ENCODE data around the gene ETDB.
"Not testable (repeated sequence)": the region's sequence is repeated elsewhere in the genome, so short reads cannot be mapped to it uniquely, and the experiment has no call there.

Gene ETDB

GRCh38 chrX:135120056-135120576 lies at the start of gene ETDB:
Gene ETDB (minus strand): TSS chrX:135120526. CDS start chrX:135119261, 1,265 bp downstream.
- FAIRE-seq, result not testable (repeated sequence)

DNA sequence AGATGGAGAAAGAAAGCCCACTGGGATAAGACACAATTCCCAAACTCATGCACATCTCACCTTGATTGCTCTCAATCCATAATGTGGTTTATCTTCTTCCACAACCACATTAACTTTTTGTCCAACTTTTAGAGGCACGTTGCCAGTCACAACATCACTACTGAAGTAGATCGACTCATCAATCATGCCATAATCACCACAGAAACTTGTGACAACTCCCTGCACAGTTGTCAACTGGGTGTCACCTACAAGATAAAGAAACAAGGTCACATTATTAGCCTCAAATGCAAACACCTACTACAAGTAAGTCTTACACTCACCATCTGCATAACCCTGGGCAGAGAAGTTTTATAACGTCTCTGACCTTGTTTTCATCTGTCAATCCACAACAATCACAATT lies 49.2 kb upstream of the ETDB start:
- not testable (repeated sequence) for FAIRE-seq

DNA sequence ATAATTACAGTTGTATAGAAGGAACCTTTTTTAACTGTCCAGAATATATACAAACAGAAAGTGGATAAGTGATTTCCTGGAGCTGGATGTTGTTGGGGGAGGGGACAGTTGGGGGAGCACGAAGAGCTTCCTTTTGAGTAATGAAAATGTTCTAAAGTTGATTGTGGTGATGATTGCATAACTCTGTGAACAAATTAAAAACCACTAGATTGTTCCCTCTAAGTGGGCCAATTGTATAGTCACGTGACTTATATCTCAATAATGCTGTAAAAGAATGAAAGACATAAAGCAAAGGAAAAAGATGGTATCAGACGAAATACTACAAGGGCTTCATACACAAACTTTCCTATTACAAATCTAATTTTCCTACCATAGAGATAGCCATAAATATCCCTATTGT lies 48.2 kb upstream of the ETDB start:
- no peak for FAIRE-seq

DNA sequence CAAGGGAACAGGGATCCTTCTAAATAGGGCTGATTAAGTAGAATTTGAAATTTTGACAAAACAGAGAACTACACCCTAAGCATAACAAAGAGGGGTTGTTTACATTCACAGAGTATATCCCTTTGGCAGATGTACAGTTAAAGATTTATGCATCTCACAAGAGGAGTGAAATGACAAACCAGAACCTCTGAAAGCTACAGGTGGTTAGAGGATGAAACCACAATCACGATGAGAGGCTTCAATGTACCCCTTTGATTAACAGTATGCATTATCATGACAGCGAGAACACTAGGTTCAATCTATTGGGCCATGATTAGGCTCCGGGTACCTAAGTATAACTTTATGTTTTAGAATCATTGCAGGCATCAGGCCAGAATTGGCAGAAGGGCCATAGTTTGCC lies 34.4 kb upstream of the ETDB start:
- FAIRE-seq, result not testable (repeated sequence)

DNA sequence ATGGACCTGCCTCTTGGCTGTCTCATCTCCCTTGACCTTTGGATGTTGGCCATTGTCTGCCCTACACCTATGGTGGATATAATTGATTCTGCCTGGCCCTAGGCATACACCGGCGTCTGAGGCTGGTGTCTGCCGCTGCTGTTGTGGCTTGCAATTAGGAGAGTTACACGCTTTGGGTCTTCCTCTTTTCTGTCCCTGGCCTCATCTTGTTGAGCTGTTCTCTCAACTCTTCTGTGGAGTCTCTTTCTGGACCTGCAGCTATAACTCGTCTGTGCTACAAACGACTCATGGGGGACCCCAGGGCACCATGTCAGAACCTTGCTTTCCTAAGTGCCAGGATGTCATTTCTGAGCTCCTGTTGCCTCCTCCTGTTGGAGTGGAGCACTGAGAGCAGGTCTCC lies 5.8 kb upstream of the ETDB start:
- not testable (repeated sequence) for FAIRE-seq

DNA sequence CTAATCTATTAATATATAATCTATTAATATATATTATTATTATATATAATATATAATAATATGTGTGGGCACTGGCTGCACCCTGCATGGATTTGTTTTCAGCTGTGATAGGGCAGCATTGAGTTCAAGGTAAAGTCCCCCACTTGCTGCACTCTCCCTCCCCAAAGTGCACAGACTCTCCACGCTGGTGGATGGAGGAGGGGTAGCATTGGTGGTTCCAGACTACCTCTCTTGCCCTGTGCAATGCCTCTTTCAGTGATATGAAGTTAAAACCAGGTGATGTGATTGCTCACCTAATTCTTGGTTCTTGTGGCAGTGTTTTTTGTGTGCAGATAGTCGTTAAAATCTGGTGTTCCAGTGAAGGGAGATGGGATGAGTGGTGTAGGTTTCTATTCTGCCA lies 4.3 kb downstream of the ETDB start:
- not testable (repeated sequence) for FAIRE-seq

DNA sequence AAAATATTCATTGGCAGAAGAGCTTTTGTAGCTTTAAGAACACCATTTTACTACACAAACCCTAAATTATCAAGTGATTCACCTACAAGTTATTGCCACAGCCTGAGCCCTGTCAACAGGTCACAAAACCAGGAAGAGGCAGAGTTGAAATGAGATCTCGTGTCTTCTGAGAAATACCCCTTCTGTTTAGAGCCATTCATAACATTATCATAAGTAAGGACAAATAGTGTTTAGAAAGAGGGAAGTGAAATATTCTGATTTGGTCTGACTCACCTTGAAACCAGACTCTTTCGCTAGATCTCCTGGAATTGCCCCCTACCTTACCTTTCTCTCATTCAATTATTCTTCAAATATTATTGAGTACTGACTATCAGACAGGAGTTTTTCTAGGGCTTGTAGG lies 5.9 kb downstream of the ETDB start:
- FAIRE-seq, result no peak

- FAIRE-seq, result no peak
Measured at GRCh38 chrX:135112743-135113142, 7.6 kb downstream of the ETDB start.

GRCh38 chrX:135112096-135112729 lies 8.1 kb downstream of the ETDB start:
- peak; percentile 88 for FAIRE-seq

- FAIRE-seq, result no peak
Measured at GRCh38 chrX:135109554-135109953, 10.8 kb downstream of the ETDB start.

- FAIRE-seq, result no peak
Measured at GRCh38 chrX:135099493-135099783, 20.9 kb downstream of the ETDB start.

GRCh38 chrX:135097196-135097744 lies 23.1 kb downstream of the ETDB start:
- FAIRE-seq, result not testable (repeated sequence)

GRCh38 chrX:135095715-135096114 lies 24.6 kb downstream of the ETDB start:
- no peak for FAIRE-seq

DNA sequence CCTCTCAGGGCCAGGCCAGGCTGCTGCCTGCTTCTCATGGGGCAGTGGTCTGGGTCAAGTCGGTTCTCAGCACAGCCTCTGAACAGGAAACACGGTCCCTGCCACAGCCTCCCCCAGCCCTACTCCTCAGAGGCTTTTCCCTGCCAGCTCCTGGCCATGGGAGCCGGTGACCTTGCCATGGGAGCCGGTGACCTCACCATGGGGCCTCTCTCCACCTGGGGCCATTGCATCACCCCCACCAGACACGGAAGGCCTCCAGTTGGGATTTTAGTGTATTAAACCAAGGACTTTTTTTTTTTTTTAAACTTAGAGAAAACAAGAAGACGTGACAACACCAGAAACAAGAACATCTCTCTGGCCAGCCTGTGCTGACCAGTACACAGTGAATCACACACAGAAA lies 25.6 kb downstream of the ETDB start:
- FAIRE-seq, result no peak

- no peak for FAIRE-seq
Measured at GRCh38 chrX:135089126-135089525, 31.2 kb downstream of the ETDB start.

- FAIRE-seq, result no peak
Measured at GRCh38 chrX:135087867-135088266, 32.5 kb downstream of the ETDB start.

DNA sequence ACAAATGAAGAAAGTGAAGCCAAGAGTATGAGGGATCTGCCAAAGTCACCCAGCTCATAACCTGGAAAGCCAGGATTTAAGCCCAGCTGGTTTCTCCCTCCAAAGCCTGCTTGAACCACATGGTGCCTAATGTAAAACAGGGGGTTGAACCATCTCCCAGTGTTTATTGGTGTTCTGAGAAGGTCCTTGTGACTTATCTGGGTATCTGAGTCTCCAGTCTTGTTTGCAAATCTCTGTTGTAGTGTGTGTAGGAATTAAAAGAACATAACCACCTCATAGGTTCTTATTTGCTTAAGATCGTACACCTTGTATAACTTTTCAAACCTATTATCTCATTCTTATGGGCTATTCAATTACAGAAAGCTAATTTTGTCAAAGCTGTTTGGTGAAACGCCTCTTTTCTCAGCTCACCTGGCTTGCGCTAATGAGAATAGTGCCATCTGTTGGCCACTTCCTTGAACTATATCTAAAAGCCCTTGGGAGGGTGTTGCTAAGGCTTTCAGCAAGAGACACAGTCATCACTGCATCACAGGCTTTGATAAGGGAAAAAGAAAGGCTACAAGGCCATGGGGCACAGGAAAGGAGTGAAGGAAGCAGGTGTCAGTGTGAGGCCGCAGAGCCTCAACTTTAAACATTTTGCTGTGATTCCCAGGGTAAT lies 34.0 kb downstream of the ETDB start:
- peak; percentile 92 for FAIRE-seq

- FAIRE-seq, result no peak
Measured at GRCh38 chrX:135081693-135082404, 38.5 kb downstream of the ETDB start.

Measured in G401.6 (cell line).